Measurements from ENCODE around the gene ACBD4.

DNA sequence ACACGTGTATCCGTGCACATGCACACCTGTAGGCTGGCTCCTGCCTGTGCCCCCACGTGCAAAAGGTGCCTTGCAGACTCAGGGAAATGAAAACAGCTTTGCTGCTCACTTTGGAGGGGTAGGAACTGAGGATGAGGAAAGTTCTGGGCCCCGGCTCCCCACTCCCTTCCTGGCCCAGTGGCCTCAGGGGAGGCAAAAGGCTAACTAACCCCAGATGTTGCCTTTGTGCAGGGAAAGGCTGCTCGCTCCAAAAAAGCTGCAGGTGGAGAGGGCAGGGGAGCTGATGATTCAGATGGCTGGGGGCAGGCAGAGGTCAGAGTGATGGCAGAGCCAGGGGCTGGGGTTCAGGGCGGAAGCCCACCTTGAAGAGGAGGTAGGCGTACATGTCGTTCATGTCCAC, 15.5 kb upstream of the ACBD4 start:
- TF ChIP-seq, protein P1, sequence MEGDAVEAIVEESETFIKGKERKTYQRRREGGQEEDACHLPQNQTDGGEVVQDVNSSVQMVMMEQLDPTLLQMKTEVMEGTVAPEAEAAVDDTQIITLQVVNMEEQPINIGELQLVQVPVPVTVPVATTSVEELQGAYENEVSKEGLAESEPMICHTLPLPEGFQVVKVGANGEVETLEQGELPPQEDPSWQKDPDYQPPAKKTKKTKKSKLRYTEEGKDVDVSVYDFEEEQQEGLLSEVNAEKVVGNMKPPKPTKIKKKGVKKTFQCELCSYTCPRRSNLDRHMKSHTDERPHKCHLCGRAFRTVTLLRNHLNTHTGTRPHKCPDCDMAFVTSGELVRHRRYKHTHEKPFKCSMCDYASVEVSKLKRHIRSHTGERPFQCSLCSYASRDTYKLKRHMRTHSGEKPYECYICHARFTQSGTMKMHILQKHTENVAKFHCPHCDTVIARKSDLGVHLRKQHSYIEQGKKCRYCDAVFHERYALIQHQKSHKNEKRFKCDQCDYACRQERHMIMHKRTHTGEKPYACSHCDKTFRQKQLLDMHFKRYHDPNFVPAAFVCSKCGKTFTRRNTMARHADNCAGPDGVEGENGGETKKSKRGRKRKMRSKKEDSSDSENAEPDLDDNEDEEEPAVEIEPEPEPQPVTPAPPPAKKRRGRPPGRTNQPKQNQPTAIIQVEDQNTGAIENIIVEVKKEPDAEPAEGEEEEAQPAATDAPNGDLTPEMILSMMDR (IDR thresholded peaks at IDR 0.05), result no peak
- no peak for TF ChIP-seq POLR2A (IDR thresholded peaks at IDR 0.05)
